Measurements from ENCODE around the gene PTX3.

PTX3 gene

DNA sequence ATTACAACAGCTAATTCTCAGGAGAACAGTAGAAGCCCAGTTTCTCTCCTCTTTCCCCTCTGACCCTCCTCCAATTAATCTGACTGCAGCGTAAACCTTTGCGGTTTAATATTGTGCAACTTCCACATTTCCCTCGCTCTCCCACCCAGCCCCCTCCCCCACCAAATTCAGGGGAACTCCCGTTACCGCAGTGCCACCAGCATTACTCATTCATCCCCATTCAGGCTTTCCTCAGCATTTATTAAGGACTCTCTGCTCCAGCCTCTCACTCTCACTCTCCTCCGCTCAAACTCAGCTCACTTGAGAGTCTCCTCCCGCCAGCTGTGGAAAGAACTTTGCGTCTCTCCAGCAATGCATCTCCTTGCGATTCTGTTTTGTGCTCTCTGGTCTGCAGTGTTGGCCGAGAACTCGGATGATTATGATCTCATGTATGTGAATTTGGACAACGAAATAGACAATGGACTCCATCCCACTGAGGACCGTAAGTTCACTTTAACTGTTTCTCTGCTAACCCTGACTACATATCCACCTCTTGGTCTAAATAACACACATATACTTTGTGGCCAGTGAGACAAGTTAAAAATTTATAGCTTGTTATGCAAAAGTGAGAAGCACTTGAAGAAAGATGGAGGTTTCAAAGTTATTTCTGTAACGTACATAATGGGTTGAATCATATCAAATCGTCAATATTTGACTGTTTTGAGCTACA is at the start of gene PTX3:
Gene PTX3, plus strand, starts transcription at position 268 of the 709 bp plus-strand sequence. Its CDS starts 84 bp downstream, at position 352.
- no peak for DNase-seq (ENCODE audit: low read depth)

DNA sequence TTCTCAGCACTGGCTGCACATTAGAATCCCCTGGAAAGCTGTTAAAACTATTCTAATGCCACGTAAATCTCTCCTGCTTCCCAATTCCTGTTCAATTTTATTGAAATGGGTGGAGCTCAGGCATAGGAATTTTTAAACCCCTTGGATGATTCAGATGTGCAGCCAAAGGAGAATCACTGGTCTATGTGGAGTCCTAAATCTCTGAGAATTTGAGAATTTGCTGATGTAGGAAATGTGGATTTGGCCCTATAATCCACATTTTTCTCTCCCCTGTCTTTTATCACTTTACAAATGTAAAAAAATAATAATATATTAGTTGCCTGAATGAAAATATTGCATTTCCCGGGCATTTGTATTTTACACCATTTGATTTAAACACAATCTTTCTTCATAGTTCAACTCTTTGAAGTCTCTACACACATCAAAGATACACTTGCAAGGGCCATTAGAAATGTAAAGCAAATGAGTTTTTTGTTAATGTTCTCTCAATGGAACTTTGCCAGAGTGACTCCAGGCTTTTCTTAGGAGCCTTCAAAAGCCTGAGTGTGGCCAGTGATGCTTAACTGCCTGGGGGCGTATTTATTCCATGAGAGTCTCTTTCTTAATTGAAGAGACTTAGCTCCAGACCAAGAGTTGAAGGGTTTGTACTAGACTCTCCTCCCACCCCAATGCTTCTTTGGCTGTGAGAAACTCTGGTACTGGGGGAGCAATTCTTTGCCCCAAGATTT is 48.8 kb upstream of the PTX3 start:
- no peak for DNase-seq (ENCODE audit: low read depth)

DNA sequence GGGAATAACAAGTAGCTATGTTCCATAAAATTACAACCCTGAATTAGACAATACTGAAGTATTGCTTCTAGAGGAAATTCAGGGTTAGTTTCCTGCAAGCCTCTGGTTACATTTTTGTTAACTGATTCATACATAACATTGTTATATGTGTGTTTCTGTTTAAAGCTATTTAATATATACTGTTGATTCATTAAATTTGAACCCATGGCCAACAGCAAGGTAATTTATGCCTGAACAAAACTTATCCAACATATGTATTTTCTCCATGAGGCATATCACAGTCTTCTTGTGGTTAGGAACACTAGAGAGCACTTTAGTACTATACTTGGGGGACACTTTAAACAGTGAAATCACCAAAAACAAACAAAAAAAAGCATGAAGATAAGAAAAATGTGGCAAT is 47.7 kb upstream of the PTX3 start:
- DNase-seq (ENCODE audit: low read depth): no peak

GRCh38 chr3:157390713-157391515 is 45.7 kb upstream of the PTX3 start:
- DNase-seq (ENCODE audit: low read depth): no peak

GRCh38 chr3:157392104-157392503 is 44.5 kb upstream of the PTX3 start:
- DNase-seq (ENCODE audit: low read depth): no peak

DNA sequence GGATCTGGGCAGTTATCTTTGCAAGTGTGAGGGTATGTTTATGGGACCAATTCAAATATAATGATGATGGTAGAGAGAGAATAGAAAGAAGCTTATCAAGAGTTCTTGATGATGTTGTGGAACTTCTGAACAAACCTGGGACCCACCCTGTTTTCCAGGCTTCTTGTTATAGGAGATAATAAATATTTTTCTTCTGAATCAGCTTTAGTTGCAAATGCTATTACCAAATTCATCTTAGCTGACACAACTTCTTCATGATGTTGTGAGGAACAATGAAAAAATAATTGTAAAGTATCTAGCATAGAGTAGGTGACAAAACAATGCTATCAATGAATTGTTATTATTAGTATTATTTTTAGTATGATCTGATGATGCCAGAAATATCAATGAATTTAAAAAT is 43.5 kb upstream of the PTX3 start:
- no peak for DNase-seq (ENCODE audit: low read depth)

DNA sequence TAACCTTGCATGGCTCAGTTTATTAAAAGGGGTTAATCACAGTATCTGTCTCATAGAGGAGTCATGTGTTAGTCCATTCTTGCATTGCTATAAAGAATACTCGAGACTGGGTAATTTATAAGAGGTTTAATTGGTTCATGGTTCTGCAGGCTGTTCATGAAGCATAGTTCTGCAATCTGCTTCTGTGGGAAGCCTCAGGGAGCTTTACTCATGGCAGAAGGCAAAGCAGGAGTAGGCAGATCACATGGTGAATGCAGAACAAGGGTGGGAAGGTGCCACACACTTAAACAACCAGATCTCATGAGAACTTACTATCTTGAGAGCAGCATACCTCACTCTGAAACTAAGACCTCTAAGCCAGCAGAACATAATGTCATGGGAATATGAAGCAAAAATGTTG is 42.2 kb upstream of the PTX3 start:
- DNase-seq (ENCODE audit: low read depth): no peak

- DNase-seq (ENCODE audit: low read depth): no peak
Measured at GRCh38 chr3:157398598-157398997, 38.1 kb upstream of the PTX3 start.

GRCh38 chr3:157404381-157404780 is 32.3 kb upstream of the PTX3 start:
- DNase-seq (ENCODE audit: low read depth): no peak

- no peak for DNase-seq (ENCODE audit: low read depth)
Measured at GRCh38 chr3:157405457-157405856, 31.2 kb upstream of the PTX3 start.

DNA sequence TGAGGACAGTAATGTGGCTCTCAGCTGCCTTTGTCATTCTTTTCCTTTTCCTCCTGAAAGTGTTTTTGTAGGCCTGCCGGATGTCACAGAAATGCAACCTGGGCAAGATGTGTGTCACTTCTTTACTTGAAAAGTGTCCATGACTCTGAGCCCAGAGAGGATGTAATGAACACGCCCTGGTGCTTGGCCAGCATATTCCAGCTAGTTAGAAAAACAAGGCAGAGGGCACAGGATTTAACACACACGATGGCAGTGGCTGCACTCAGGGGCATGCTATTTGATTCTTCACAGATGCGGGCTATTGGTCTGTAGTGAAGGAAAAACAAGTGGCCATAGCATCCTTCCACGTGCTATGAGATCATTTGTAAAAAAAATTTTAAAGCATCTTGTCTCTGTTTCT is 30.3 kb upstream of the PTX3 start:
- DNase-seq (ENCODE audit: low read depth): no peak

- no peak for DNase-seq (ENCODE audit: low read depth)
Measured at GRCh38 chr3:157407769-157408168, 28.9 kb upstream of the PTX3 start.

- DNase-seq (ENCODE audit: low read depth): no peak
Measured at GRCh38 chr3:157408499-157409149, 28.0 kb upstream of the PTX3 start.

- no peak for DNase-seq (ENCODE audit: low read depth)
Measured at GRCh38 chr3:157409516-157409915, 27.1 kb upstream of the PTX3 start.

DNA sequence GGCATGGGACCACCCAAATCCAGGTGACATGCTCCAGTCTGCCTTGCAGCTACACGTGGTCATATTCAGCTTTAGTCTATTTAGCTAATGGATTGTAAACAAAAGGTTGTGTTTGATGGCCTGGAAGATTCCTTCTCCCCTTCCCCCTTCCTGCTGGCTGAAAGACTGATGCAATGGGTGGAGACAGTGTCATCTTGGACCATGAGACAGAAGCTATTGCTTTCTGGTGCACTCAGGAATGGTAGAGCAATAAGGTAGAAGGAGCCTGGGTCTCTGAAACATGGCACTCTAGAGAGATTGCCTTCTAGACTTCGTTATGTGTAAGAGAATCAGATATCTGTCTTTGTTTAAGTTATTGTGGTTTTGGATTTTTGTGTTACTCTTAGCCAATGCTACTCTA is 25.7 kb upstream of the PTX3 start:
- DNase-seq (ENCODE audit: low read depth): no peak

DNA sequence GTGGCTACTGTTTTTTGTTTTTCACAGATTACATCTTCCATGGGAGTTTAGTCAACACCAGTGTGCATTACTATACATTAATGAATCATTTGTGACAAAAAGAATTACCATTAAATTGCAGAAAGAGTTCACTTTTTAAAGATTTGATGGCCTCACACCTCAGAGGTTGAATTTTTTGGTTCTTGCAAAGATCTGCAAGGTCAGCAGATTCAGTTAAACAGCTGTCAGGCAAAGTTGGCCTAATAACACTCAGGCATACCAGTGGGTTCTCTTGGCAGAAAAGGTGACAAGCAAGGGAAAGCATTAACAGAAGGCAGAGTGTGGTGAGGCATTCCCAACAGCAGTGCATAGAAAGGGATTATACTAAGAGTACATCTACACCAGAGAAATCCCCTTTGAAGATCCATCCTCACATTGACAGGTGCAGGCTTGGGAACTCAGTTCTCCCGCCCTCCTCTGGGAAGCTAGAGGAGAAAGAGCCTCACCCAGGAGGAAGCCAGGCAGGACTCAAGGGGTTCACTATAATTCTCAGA is 24.3 kb upstream of the PTX3 start:
- no peak for DNase-seq (ENCODE audit: low read depth)

DNA sequence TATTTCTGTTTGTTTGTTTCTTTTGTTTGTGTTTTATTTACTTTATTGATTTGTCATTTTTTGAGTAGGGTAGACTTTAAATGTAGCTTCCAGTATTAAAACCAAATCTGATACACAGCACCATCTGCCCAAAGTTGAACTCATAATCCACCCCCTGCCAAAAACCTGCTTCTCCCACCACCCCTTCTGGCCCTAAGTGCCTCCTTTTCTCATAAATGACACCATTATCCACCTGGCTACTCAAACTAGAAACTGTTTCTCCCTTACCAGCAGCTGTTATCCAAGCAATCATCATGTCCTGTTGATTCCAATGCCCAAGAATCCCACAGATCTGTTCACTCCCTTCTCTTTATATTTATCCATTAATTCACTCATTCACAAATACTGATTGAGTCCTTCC is 21.8 kb upstream of the PTX3 start:
- DNase-seq (ENCODE audit: low read depth): no peak

DNA sequence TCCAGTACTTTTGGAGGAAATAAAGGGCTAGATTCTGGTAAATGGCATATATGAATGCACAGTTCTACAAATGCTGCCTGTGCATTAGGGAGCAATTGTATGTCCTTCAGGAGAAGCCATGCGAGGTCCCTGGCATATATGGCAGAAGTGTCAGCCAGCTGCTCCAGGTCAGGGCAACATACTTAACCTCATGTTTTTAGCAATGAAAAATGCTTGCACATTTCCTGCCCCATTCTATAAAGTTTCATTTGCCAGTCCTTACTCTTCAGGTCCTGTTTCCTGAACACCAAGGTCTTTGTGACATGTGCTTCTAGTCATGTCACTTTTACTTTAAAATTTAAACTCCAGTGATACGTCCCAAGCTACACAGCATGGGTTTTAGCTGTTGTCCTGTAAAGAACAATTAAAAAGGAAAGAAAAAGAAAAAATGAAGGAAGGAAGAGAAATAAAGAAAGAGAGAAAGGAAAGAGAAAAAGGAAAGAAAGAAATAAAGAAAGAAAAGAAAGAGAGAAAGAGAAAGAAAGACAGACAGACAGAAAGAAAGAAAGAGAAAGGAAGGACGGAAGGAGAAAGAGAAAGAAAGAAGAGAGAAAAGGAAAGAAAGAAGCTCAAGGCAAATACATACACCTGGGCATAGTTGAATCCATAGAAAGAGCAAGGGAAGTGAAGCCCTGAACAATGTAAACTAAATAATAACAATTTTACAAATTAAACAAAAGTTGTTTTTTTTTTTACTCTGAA is 20.1 kb upstream of the PTX3 start:
- no peak for DNase-seq (ENCODE audit: low read depth)

DNA sequence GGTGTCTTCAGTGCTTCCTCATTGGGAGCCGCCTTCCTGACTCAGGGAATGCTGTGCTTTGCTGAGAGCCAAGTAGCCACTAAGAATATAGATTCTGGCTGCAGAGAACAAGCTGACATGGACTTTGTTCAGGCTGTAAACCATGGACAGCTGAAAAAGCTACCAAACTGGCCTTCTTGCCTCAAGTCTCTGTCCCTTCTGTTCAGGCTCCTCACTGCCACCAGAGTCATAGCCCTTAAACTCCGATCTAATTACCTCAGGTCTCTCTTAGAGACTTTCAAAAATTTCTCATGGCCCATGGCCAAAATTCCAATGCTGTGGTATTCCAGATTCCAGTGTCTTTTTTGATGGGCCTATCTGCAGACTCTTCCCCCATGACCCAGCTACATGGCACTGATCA is 19.4 kb upstream of the PTX3 start:
- no peak for DNase-seq (ENCODE audit: low read depth)

- no peak for DNase-seq (ENCODE audit: low read depth)
Measured at GRCh38 chr3:157418104-157418503, 18.5 kb upstream of the PTX3 start.

DNA sequence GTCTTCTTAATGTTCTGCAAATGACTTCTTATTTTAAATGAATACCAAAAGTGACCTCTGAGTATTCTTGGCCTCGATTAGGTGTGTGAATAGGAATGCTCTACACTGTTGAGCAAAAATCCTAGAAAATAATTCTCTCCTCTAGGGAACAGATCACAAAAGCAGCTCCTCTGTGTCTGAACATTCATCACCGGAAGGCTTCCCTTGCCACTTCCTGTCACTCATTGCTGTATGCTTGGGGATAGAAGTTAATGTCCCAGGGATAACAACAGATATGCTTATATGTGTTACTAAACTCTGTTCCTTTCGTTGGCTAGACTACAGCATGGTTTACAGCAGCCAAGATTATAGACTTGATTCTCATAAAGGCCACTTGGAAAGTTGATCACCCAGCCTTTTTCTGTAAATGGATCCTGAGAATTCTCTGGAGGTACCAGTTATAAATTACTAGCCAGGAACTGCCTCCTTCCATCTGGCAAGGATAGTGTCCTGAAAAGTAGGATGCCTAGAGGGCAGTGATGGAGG is 16.0 kb upstream of the PTX3 start:
- no peak for DNase-seq (ENCODE audit: low read depth)
